WERI-Rb-1 (cell line): Measurements from ENCODE around the gene MYLK.
A peak's percentile ranks its signal among the peaks of the same experiment; 100 is the strongest.

Experiments
- DNase-seq: peaks from one replicate; pipeline ENCODE4 v3.0.0-alpha.2; 2020
- H3K27ac ChIP-seq: fragments of 250-450 bp; sonication (Bioruptor Pico); 2 replicates; pipeline ENCODE4 v1.5.1; 2020; ENCODE audit warnings: mild to moderate bottlenecking, moderate library complexity
- H3K27me3 ChIP-seq: fragments of 250-450 bp; sonication (Bioruptor Pico); 2 replicates; pipeline ENCODE4 v1.5.1; 2021; ENCODE audit warnings: mild to moderate bottlenecking, low read depth, moderate library complexity; ENCODE audit not compliant: insufficient read depth, severe bottlenecking
- H3K36me3 ChIP-seq: fragments of 250-450 bp; sonication (Bioruptor Pico); 2 replicates; pipeline ENCODE4 v1.5.1; 2020; ENCODE audit warnings: mild to moderate bottlenecking, moderate library complexity
- H3K4me3 ChIP-seq: 2 replicates; pipeline ENCODE4 v1.5.1; 2011; ENCODE audit warnings: low read depth, mild to moderate bottlenecking, control low read depth, low read length
- H3K9me3 ChIP-seq: fragments of 250-450 bp; sonication (Bioruptor Pico); 2 replicates; pipeline ENCODE4 v1.5.1; 2021; ENCODE audit warnings: mild to moderate bottlenecking, moderate library complexity; ENCODE audit not compliant: severe bottlenecking
- TF ChIP-seq, protein P1 (sequence below): IDR thresholded peaks from 2 replicates; pipeline ENCODE4 v1.5.1; 2011; ENCODE audit warnings: low read depth, mild to moderate bottlenecking, control low read depth, inconsistent platforms, low read length

The MYLK gene

DNA sequence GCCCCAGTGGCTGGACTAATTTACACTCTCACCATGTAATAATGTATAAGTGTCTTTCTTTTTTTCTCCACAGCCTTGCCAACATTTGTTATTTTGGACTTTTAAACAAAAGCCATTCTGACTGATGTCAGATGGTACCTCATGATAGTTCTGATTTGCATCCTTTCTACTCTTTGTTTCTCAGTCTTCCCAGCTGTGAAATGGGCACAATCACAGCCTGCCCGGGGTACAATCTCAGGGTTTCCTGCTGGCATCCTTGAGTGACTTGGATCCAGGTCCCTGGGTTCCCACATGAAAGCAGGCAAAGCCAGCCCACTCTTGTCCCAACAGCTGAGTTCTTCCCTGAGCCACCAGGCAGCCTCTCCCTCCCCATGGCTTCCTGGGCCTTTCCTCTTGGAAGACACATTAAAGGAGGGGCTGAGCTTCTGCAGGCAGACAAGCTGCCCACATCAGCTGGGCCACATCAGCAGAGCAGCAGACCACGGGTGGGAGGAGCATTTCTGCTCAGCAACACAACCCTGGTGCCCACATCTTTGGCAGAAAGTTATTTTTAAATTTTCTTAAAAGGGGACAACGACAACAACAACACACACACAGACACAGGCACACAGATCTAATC, 82.0 kb downstream of the MYLK start:
- Histone ChIP-seq H3K27ac (no peak overlapping the region), H3K36me3 (no peaks in the 10 kb centered on the region), H3K9me3 (no peaks in the 10 kb centered on the region), H3K27me3 (no peaks in the 10 kb centered on the region), H3K4me3 (no peak overlapping the region)
- DNase-seq: no peak
- TF ChIP-seq, protein P1, sequence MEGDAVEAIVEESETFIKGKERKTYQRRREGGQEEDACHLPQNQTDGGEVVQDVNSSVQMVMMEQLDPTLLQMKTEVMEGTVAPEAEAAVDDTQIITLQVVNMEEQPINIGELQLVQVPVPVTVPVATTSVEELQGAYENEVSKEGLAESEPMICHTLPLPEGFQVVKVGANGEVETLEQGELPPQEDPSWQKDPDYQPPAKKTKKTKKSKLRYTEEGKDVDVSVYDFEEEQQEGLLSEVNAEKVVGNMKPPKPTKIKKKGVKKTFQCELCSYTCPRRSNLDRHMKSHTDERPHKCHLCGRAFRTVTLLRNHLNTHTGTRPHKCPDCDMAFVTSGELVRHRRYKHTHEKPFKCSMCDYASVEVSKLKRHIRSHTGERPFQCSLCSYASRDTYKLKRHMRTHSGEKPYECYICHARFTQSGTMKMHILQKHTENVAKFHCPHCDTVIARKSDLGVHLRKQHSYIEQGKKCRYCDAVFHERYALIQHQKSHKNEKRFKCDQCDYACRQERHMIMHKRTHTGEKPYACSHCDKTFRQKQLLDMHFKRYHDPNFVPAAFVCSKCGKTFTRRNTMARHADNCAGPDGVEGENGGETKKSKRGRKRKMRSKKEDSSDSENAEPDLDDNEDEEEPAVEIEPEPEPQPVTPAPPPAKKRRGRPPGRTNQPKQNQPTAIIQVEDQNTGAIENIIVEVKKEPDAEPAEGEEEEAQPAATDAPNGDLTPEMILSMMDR: no peak

DNA sequence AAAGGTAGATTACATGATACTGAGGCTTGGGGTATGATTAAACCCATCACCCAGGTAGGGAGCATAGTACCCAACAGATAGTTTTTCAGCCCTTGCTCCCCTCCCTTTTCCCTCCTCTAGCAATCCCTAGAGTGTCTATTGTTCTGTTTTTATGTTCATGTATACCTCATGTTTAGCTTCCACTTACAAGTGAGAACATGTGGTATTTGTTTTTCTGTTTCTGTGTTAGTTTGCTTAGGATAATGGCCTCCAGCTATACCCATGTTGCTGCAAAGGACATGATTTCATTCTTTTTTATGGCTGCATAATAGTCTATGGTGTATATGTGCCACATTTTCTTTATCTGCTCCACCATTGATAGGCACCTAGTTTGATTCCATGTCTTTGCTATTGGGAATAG, 82.7 kb downstream of the MYLK start:
- no peaks in the 10 kb centered on the region for H3K27me3 ChIP-seq
- H3K4me3 ChIP-seq: no peak overlapping the region
- TF ChIP-seq, protein P1: no peak
- H3K27ac ChIP-seq: no peak overlapping the region
- no peaks in the 10 kb centered on the region for H3K36me3 ChIP-seq
- H3K9me3 ChIP-seq: no peaks in the 10 kb centered on the region
- DNase-seq: no peak

DNA sequence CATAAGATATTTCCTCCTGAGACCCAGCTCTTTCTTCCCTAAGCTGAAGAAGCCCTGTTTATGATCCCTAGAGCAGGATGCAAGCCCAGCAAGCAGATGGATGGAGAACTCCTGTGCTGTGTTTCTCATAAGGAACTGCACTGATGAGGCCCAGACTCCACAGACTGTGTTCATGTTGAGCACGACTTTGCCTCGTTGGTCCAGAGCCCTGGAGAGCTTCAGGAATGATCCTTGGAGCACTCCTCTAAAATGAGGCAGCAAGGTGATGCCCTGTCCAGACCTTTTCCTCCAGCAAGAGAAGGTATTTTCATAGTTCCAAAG, 83.8 kb downstream of the MYLK start:
- Histone ChIP-seq H3K9me3 (no peaks in the 10 kb centered on the region), H3K27me3 (no peaks in the 10 kb centered on the region), H3K4me3 (no peak overlapping the region), H3K27ac (no peak overlapping the region), H3K36me3 (no peaks in the 10 kb centered on the region)
- no peak for DNase-seq
- TF ChIP-seq, protein P1: no peak

DNA sequence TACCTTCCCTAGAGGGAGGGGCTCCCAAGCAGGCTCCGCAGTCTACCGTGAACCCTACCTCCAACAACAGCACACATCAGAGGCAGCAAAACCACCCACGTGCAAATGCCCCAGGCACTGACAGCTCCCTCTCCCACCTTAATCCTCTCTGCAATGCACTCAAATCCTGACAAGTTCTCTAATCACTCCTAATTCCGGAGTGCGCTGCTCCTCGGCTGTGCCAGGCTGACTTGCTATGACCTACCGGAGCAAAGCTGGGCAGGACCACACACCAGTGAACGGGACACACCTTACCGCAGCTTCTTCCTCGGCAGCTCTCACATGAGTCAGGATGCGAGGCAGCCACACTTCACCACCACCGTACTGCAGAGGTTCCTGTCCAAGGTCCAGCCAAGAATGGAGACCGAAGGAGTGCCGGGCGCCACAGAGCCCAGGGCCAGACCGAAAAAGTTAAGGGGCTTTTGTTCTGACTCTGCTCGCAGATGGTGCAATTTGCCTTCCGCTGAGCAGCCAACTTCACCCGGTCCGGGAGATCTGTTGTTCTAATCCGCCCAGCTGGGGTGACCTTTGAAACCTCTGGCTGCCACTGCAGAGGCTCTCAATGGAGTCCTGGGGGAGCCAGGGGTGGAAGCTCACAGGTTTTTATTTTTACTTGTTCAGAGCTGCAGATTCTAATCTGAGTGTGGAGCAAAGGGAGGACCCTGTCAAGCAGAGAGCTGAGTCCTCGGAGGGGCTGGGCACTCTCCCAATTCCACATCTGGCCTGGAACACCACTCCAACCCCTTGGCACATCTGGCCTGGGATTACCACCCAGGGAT, 84.4 kb downstream of the MYLK start:
- TF ChIP-seq, protein P1: no peak
- H3K4me3 ChIP-seq: peak overlapping the region; percentile 30
- DNase-seq: peak; percentile 66

DNA sequence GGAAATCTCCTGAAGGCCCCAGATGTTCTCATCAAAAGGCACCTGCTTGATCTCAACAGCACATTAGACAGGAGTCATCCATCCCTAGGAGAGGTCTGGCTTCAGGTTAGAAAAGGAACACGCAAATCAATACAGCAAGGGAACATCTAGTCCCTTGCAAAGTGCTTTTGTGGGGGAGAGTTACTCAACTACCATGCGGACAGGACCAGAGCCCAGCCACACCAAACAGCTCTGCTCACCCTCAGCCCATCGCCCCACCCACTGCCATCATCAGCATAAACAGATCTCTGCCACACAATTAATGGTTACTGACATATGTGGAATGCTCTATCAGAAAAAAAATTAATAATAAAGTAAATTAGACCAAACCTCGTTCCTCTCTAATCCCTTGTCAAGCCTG, 85.6 kb downstream of the MYLK start:
- H3K4me3 ChIP-seq: no peak overlapping the region
- H3K27me3 ChIP-seq: no peaks in the 10 kb centered on the region
- H3K9me3 ChIP-seq: no peaks in the 10 kb centered on the region
- H3K27ac ChIP-seq: no peak overlapping the region
- DNase-seq: no peak
- TF ChIP-seq, protein P1: no peak
- no peaks in the 10 kb centered on the region for H3K36me3 ChIP-seq

More for the DNA sequence above, 84.4 kb downstream of the MYLK start:
- Histone ChIP-seq H3K9me3 (no peaks in the 10 kb centered on the region), H3K36me3 (no peaks in the 10 kb centered on the region), H3K27ac (no peak overlapping the region), H3K27me3 (no peaks in the 10 kb centered on the region)
